GM03348 (cell line): ENCODE measurements around the gene MACROD2.

Source experiments
- DNase-seq: peaks from one replicate; pipeline ENCODE4 v3.0.0; 2012; ENCODE audit warnings: low spot score

Gene MACROD2

DNA sequence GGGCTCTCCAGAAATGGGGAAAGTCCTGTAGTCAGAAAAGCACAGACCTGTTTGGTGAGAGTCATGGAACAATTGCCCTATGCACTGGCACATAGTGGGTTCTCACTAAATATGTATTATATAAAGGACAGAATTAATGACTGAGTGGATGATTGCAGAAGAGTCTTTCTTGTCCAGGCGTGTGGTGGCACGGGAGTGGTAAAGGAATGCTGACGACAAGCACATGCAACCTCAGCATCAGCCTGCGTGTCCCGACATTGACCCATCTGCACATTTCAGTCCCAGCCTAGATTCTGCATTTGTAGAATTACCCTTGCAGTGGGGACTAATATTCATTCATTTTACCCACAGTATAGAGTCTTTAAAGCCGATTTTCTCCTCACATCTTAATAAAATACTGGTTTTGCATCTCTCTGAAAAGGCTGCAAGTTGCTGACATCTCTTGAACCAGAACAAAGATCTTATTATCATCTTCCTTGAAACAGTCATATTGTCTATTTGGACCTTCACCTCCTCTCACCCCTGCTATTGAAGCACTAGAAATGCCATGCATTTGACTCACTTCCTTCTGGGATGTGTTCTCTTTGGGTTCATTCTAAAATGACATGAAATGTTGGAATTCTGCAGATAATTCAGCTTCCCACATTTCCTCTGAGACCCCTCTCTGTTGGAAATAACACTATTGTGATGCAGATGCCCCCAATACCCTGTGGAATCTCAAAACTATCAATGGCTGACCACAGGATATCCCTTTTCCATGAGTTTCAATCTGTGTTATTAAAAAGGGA is 1225.7 kb downstream of the MACROD2 start:
- DNase-seq, result peak; percentile 34

DNA sequence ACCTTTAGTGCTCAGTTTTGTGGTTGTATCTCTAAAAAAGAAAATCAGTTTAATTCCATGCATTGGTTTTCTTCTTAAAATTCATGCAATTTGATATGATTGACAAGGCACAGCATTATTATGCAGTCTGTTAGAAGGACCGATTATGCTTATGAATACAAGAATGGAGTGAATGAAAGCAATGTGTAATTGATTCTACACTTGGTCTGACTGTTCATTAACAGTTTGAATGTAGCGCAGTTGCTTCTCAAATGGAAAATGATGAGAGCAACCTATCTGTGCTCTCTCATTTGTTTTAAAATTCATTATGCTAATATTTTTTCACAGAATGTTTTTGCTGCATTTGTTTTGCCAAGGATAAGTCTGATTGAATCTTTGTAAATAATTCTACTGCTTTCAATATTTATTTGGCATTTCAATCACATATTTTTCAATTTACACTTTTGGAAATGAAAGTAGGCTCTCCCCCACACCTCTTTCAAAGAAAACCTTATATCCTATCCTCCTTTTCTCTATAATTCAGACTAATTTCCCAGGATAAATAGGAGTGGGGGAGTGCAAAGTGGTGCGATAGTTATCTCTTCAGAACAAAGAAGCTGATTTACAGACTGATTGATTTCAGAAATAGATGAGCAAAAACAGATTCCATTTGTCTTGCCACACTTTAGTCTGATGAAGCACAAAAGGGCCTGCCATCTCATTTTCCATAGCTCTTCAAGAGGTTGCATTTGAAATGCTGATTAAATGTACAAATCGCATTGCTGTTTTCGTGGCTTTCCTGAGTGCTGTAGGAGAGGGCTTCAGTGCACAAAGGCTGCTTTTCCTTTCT is 1227.4 kb downstream of the MACROD2 start:
- DNase-seq, result no peak

GRCh38 chr20:15224199-15224598 is 1228.9 kb downstream of the MACROD2 start:
- DNase-seq, result no peak

DNA sequence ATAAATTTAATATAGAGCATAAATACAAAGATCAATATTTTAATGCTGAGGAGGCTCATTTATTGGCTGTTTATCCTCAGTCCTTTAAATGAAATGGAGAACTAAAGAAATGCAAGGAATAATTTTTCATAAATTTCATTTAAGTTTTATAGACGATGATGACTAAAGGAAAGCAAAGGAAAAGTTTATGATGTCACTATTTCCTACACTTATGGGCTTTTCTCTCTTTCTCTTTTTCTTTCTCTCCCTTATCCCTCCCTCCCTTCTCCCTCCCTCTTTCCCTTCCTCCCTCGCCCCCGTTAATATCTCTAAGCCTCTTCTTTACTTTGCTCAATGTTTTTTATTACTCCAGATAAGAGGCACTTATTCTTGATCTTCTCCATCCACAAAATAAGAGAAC is 1231.8 kb downstream of the MACROD2 start:
- DNase-seq, result no peak

DNA sequence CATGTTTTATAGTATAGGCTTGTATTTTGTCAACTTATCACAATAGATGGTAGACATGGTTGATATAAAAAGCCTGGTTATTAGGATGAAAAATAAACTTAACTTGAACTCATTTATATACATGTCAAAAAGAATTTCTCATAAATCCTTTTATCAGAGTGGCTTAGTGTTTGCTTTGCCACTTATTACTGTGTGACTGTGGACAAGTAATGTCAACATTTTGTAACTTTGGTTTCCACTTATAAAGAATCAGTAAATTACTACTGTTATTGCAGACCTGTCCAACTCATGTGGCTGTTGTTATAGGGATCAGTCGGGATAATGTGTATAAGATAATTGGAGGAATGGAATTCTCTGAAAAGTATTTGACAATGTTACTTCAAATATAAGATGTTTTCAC is 1236.9 kb downstream of the MACROD2 start:
- DNase-seq, result no peak

GRCh38 chr20:15235471-15236198 is 1240.3 kb downstream of the MACROD2 start:
- DNase-seq, result no peak

DNA sequence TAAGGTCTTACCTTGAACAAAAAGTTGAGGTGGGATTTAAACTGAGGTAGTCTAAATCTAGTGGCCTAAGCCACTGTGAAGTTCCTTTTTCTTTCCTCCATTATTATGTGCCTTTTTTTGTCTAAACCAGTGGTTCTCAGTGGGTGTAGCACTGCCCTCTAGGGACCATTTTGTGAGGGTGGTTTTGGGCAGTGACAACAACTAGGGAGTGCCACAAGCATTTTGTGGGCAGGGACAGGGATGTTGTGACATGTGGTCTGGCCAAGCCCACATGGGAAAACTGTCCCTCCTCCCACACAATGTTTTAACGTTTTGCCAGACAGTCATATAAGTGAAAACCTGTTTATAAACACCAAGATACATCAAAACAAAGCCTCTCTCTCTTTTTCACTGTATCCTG is 1241.5 kb downstream of the MACROD2 start:
- peak; percentile 41 for DNase-seq

DNA sequence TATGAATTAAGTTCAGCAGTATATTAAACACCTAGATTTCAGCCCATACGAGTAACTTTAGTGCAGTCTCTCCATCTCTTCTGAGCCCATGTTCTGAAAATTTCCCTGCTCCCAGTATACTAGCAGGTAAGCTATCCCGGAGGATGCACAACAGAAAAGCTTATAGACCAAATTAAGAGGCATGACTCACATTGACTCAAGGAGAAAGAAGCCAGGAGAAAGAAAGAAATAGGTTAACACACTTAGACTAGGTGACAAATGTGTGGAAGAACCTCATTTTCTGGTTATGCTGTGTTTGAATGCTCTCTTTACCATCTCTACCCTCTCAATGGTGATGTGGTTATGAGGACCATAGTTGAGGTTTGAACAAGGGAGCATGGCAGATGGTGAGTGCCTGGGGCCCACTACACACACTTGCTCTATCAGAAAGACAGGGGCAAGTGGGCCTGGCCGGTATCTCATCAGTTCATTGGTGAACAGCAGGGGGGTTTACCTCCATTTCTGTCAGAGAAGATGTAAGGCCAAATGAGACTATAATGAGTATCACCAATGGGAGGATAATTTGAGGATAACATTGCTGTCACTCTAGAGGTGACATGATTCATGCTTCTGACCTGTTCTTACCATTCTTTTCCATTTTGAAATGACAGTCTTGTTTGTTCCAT is 1244.4 kb downstream of the MACROD2 start:
- no peak for DNase-seq

GRCh38 chr20:15240801-15241200 is 1245.5 kb downstream of the MACROD2 start:
- DNase-seq, result no peak

- DNase-seq, result peak; percentile 12
Observed at GRCh38 chr20:15241681-15242080, 1246.4 kb downstream of the MACROD2 start.

DNA sequence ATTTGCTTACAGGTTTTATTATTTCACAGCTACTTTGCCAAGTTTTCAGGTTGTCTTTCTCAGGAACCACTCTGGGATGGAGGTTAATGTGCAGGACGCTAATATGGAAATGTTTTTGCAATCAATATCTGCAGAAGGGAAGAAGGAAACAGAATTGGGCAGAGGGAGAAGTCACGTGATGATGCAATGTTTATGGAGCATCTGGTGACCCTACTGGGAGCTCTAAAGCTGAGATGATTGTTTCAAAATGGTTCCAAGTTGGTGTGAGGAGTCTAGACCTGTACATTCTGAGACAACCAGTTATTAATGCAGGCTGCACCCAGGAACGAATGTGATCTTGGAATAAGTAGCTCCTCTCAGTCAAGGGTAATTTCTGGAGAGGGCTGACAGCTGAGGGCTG is 1247.5 kb downstream of the MACROD2 start:
- DNase-seq, result no peak

DNA sequence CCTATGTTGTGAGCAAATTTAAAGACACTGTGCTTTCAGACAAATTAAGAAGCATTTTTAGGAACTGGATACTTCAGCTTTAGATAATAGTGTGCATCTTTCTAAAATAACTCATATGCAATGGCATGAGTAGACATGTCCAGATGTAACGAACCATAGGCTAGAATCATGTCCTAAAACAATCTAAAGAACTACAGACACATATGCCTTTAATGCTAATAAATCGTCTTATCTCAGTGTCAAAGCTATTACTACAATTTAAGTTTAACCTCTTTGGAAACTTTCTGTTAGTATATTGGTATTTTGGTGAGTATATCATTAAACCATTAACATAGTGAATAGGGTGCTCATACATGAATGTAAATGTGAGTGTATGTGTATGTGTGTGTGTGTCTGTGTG is 1250.6 kb downstream of the MACROD2 start:
- no peak for DNase-seq

GRCh38 chr20:15248618-15249395 is 1253.5 kb downstream of the MACROD2 start:
- DNase-seq, result no peak

GRCh38 chr20:15251171-15251570 is 1255.9 kb downstream of the MACROD2 start:
- DNase-seq, result no peak

DNA sequence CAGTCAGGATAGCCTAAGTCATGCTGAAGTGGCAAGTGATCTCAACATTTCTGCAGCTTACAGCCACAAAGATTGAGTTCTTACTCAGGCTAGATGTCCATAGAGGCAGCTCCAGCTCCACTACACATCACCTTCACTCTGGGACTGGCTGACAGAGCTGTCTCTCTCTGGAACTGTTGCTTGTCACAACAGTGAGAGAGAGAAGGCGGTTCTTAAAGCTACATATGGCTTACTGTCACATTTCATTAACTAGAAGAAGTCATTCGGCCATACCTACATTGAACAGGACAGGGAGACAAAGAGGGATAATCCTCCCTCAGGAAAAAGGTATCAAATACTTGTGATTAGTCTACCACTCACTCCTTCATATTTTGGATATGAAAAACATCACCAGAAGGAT is 1257.0 kb downstream of the MACROD2 start:
- no peak for DNase-seq

GRCh38 chr20:15253431-15253830 is 1258.1 kb downstream of the MACROD2 start:
- DNase-seq, result no peak

GRCh38 chr20:15256676-15257568 is 1261.6 kb downstream of the MACROD2 start:
- no peak for DNase-seq

GRCh38 chr20:15257569-15257870 is 1262.2 kb downstream of the MACROD2 start:
- no peak for DNase-seq

GRCh38 chr20:15265581-15266309 is 1270.4 kb downstream of the MACROD2 start:
- no peak for DNase-seq

GRCh38 chr20:15267935-15268334 is 1272.6 kb downstream of the MACROD2 start:
- no peak for DNase-seq
